A549 treated with DMSO at 1 μM for 4 hours (cell line): ENCODE results near the gene CCDC149. TPM values are rescaled to one million over a fixed set of nuclear protein-coding genes. Genes with fewer than 3 reads are reported as not detected.

Experiments
- total RNA-seq: library from RNA; stranded (reverse); fragments of 200-300 nt; extraction: Qiagen RNA extraction; gene quantifications from 5 replicates; pipeline ENCODE4 v1.2.3, GENCODE V29; 2022; ENCODE audit warnings: low read depth

Gene CCDC149
- 1.4 to 2.5 TPM (median 1.8 TPM) in 5 replicates for total RNA-seq

DNA sequence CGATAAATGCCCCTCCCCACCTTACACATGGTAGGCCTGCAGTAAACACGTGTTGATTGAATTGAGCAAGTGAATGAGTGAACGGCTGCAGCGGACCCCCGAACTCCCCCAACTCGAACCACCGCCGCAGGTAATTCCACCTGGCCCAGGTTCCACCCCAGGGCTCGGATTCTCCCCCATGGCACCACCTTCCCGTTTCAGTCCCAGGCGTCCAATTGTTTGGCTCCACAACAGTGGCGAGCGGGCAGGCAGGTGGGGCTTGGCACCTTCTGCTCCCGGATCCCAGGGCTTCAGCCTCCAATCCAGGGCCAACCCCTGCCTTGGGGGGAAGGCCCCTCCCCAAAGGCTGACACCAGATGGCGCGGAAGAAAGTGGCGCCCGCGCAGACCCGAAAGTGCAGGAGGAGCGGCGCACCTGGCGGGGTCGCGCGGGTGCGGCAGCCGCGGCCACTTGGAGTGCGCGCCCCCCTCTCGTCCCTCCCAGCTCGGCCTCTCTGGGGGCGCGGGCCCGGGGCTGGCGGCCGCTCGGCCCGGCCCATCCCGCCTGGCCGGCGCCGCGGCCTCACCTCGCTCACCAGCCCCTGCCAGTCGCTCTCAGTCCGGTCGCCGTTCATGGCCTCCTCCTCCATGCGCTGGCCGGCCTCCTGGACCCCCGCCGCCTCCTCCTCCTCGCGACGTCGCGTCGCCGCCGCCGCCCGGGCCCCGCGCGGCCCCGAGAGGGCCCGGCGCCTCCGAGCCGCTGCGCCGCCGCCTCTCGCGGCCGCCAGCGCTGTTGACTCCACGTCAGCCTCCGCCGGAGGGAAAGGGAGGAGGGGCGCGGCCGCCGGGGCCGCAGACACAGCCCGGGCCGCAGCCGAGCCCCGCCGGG, at the start of gene CCDC149:
CCDC149 (minus strand) TSS at position 791 of the 867 bp plus-strand sequence; CDS start at position 613, 178 bp downstream.

DNA sequence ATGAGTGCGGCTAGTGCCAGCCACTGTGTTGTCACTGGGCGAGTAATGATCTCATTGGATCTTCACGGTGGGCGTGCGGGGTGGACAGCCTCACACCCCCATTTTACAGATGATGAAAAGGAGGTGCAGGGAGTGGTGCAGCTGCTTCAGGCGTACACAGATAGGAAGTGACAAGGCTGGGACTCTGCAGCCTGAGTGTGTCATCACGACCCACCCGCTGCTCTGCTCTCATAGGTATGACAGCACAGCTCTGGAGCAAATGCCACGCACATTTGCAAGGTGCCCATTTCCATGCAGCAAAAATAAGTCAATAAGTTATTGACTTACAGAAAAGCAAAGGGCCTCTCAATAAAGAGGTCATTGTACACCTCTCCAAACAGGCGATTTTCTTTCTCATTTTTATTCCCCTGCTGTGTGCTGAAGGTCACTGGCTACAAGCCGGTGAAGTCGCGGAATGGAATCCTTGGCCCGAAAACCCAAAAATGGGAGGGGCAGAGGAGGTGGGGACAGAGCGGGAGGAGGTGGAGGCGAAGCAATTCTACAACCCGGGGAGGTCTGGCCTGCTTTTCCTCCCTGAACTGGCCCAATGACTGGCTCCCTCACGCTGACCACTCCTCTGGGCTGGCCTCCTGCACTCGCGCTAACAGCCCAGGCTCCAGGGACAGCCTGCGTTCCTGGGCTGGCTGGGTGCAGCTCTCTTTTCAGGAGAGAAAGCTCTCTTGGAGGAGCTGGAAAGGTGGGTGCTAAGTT, 117.8 kb downstream of the CCDC149 start, which contains the start of gene SOD3:
SOD3 (plus strand) TSS at position 658 of the 750 bp plus-strand sequence. CDS start 3,949 bp downstream, outside the sequence.

Other genes starting within 250 kb of the CCDC149 start
- not detected in 5 replicates for gene SOD3, start 117.5 kb downstream of the CCDC149 start, total RNA-seq
- 0.14 to 0.43 TPM (median 0.22 TPM) in 5 replicates for gene LGI2, start 117.9 kb upstream of the CCDC149 start, total RNA-seq
- 2.7 to 3.6 TPM (median 3.5 TPM) in 5 replicates for gene SEPSECS, start 247.4 kb upstream of the CCDC149 start, total RNA-seq